HG03442 (cell line): ENCODE data around the gene MARCHF6.
A peak's percentile ranks its signal among the peaks of the same experiment; 100 is the strongest.
"Not testable (repeated sequence)": the region's sequence is repeated elsewhere in the genome, so short reads cannot be mapped to it uniquely, and the experiment has no call there.

Experiments
- ATAC-seq: cut with Tn5 transposase; IDR thresholded peaks from one replicate; pipeline ENCODE4 v1.9.1; 2021; ENCODE audit warnings: mild to moderate bottlenecking, moderate library complexity; ENCODE audit not compliant: unreplicated experiment

MARCHF6 gene

GRCh38 chr5:10344461-10345106, 8.9 kb upstream of the MARCHF6 start:
- not testable (repeated sequence) for ATAC-seq

- no peak for ATAC-seq
Observed at GRCh38 chr5:10348258-10348657, 5.2 kb upstream of the MARCHF6 start.

GRCh38 chr5:10351199-10351905, 2.1 kb upstream of the MARCHF6 start:
- ATAC-seq, result no peak

- no peak for ATAC-seq
Observed at GRCh38 chr5:10351919-10352318, 1.6 kb upstream of the MARCHF6 start.

GRCh38 chr5:10352430-10353240, 860 bp upstream of the MARCHF6 start:
- no peak for ATAC-seq

- peak; percentile 9 for ATAC-seq
Observed at GRCh38 chr5:10354048-10354872, 765 bp downstream of the MARCHF6 start.

GRCh38 chr5:10355071-10355889, 1.8 kb downstream of the MARCHF6 start:
- peak; percentile 7 for ATAC-seq

- no peak for ATAC-seq
Observed at GRCh38 chr5:10358999-10359398, 5.5 kb downstream of the MARCHF6 start.

GRCh38 chr5:10360686-10361085, 7.2 kb downstream of the MARCHF6 start:
- ATAC-seq, result no peak

GRCh38 chr5:10363519-10364185, 10.2 kb downstream of the MARCHF6 start:
- ATAC-seq, result no peak

- no peak for ATAC-seq
Observed at GRCh38 chr5:10364186-10364689, 10.7 kb downstream of the MARCHF6 start.

GRCh38 chr5:10365782-10366181, 12.3 kb downstream of the MARCHF6 start:
- no peak for ATAC-seq

- no peak for ATAC-seq
Observed at GRCh38 chr5:10366310-10367272, 13.1 kb downstream of the MARCHF6 start.

GRCh38 chr5:10367579-10367978, 14.1 kb downstream of the MARCHF6 start:
- no peak for ATAC-seq

GRCh38 chr5:10370931-10371330, 17.4 kb downstream of the MARCHF6 start:
- no peak for ATAC-seq

GRCh38 chr5:10371369-10371768, 17.9 kb downstream of the MARCHF6 start:
- ATAC-seq, result not testable (repeated sequence)

- no peak for ATAC-seq
Observed at GRCh38 chr5:10372726-10373709, 19.5 kb downstream of the MARCHF6 start.
